Lower leg skin (tissue), 3 donors: ENCODE measurements around the gene SLC5A2.

ENCODE experiments used
- CTCF ChIP-seq, 3 donors: fragments of 450-650 bp; IDR thresholded peaks; one replicate each; pipeline ENCODE4 v1.5.1; 2016; ENCODE audit warnings: antibody characterized with exemption in 3 of 3, mild to moderate bottlenecking in 3 of 3, moderate library complexity in 2 of 3
- POLR2A ChIP-seq, 2 donors: fragments of 450-650 bp; IDR thresholded peaks; one replicate each; pipeline ENCODE4 v1.6.1; 2016 to 2017; ENCODE audit warnings: antibody characterized with exemption in 2 of 2, mild to moderate bottlenecking in 1 of 2, moderate library complexity in 1 of 2

DNA sequence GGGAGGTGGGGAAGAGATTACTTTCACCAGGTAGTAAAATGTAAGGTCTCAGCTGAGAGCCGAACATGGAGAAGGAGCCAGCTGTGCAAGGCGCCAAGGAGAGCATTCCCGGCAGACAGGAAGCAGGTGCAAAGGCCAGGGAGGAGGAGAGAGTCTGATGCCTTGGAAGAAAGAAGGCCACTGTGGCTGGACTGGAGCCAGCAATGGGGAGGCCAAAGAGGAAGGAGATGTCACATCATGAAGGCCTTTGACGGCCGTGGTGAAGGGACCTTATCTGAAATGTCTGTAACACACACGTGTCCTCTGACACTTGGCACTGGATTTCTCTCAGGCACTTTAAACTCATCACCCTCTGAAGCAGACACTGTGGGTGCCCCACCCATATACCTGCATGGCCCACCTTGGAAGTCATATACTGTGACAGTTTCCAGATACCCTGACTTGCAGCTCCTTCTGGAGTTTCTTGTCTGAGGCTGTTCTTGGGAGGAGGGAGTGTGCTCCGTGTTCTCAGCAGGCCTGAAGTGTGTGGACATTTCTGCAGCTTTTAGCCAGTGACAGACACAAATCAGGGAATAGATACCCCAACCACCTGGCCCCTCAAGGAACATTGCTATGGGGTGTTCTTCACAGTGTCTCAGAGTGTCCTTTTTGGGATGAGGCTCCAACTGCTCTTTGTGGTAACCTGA lies 1.9 kb upstream of the SLC5A2 start:
- TF ChIP-seq CTCF (IDR thresholded peaks at IDR 0.05) (no peak), POLR2A (IDR thresholded peaks at IDR 0.05) (no peak)
